Measurements from ENCODE around the gene CCDC92. TPM values are rescaled to one million over a fixed set of nuclear protein-coding genes. Genes with fewer than 3 reads are reported as not detected.

Gene CCDC92
- polyA plus RNA-seq, 1 donor from 2014 or later, result 11.3 TPM

DNA sequence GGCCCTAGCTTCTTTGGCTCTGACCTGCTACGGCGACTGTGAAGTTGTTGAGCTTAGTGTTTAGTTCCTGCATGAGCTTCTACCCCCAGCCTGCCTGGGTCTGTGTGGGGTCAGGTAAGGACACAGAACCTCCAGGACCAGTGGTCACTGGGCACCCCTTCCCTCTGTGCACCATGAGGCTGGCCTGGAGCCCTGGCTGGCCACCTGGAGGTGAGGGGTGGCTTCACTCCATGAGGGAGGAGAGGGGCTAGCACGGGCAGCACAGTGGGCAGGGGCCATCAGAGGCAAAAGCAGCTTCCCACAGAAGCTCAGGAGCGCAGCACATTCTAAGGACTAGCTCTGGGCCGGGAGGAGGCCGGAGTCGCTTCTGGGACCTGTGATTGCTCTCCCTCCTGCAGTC is 36.7 kb downstream of the CCDC92 start:
- Histone ChIP-seq H3K79me2 (replicated peaks; ENCODE audit: insufficient read depth, low read length) (no peaks in the 10 kb centered on the region), H2AFZ (ENCODE audit: low read depth, low read length) (no peak overlapping the region), H3K27ac (ENCODE audit: low read length) (no peak overlapping the region), H3K4me3 (ENCODE audit: low read length) (no peak overlapping the region), H3F3A (ENCODE audit: insufficient read depth, low read length, poor library complexity, severe bottlenecking) (no peaks in the 10 kb centered on the region), H3K36me3 (ENCODE audit: insufficient read depth, low read length) (no peaks in the 10 kb centered on the region), H3K4me2 (ENCODE audit: low read length) (no peak overlapping the region), H3K9ac (ENCODE audit: low read length) (no peak overlapping the region), H3K27me3 (ENCODE audit: insufficient read depth, low read depth, low read length) (no peaks in the 10 kb centered on the region), H4K20me1 (ENCODE audit: insufficient read depth) (no peaks in the 10 kb centered on the region), H3K9me2 (ENCODE audit: insufficient read depth, low read length) (no peaks in the 10 kb centered on the region), H3K9me3 (ENCODE audit: low read length) (no peaks in the 10 kb centered on the region)
- TF ChIP-seq, protein P1, sequence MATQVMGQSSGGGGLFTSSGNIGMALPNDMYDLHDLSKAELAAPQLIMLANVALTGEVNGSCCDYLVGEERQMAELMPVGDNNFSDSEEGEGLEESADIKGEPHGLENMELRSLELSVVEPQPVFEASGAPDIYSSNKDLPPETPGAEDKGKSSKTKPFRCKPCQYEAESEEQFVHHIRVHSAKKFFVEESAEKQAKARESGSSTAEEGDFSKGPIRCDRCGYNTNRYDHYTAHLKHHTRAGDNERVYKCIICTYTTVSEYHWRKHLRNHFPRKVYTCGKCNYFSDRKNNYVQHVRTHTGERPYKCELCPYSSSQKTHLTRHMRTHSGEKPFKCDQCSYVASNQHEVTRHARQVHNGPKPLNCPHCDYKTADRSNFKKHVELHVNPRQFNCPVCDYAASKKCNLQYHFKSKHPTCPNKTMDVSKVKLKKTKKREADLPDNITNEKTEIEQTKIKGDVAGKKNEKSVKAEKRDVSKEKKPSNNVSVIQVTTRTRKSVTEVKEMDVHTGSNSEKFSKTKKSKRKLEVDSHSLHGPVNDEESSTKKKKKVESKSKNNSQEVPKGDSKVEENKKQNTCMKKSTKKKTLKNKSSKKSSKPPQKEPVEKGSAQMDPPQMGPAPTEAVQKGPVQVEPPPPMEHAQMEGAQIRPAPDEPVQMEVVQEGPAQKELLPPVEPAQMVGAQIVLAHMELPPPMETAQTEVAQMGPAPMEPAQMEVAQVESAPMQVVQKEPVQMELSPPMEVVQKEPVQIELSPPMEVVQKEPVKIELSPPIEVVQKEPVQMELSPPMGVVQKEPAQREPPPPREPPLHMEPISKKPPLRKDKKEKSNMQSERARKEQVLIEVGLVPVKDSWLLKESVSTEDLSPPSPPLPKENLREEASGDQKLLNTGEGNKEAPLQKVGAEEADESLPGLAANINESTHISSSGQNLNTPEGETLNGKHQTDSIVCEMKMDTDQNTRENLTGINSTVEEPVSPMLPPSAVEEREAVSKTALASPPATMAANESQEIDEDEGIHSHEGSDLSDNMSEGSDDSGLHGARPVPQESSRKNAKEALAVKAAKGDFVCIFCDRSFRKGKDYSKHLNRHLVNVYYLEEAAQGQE (IDR thresholded peaks at IDR 0.05; ENCODE audit: borderline replicate concordance), result no peak
- no peak for TF ChIP-seq SMC3 (conservative IDR thresholded peaks at IDR 0.05; ENCODE audit: poor library complexity)
- no peak for TF ChIP-seq TAF1 (IDR thresholded peaks at IDR 0.05; ENCODE audit: low read depth)
- TF ChIP-seq RAD21 (conservative IDR thresholded peaks at IDR 0.05), result no peak
- TF ChIP-seq EP300 (conservative IDR thresholded peaks at IDR 0.05; ENCODE audit: poor library complexity, severe bottlenecking), result no peak
- TF ChIP-seq EZH2 (IDR thresholded peaks at IDR 0.05; ENCODE audit: borderline replicate concordance, insufficient read depth, low read length, poor library complexity, severe bottlenecking), result no peak
- no peak for TF ChIP-seq CTCF (IDR thresholded peaks at IDR 0.05; ENCODE audit: poor library complexity, severe bottlenecking)
- TF ChIP-seq POLR2AphosphoS5 (IDR thresholded peaks at IDR 0.05), result no peak
- TF ChIP-seq MXI1 (conservative IDR thresholded peaks at IDR 0.05; ENCODE audit: poor library complexity, severe bottlenecking), result no peak

DNA sequence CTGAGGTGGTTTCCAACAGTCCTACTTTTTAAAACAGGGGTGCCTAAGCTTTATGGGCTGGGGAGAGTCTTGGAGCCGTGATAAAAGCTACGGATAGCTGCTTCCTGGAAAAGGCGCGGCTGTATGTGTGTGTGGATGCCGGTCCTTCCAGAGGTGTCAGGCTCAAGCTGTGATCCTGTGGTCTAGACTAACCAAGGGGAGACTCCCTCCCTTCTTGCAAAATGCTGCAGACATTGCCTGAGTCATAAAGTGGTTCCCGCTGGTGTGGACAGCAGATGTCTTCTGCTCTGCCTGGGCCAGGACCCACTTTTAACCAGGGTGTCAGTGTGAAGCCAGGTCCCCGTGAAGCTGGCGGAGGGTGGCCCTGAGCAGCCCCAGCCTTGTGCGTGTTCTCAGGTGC is 37.8 kb downstream of the CCDC92 start:
- Histone ChIP-seq H3K36me3 (ENCODE audit: insufficient read depth, low read length) (peaks cover 5% of the 10 kb centered on the region), H3K27ac (ENCODE audit: low read length) (no peak overlapping the region)
- TF ChIP-seq RAD21 (conservative IDR thresholded peaks at IDR 0.05) (no peak), EP300 (conservative IDR thresholded peaks at IDR 0.05; ENCODE audit: poor library complexity, severe bottlenecking) (no peak), EZH2 (IDR thresholded peaks at IDR 0.05; ENCODE audit: borderline replicate concordance, insufficient read depth, low read length, poor library complexity, severe bottlenecking) (no peak), MXI1 (conservative IDR thresholded peaks at IDR 0.05; ENCODE audit: poor library complexity, severe bottlenecking) (no peak), SMC3 (conservative IDR thresholded peaks at IDR 0.05; ENCODE audit: poor library complexity) (no peak), TAF1 (IDR thresholded peaks at IDR 0.05; ENCODE audit: low read depth) (no peak), POLR2AphosphoS5 (IDR thresholded peaks at IDR 0.05) (no peak), CTCF (IDR thresholded peaks at IDR 0.05; ENCODE audit: poor library complexity, severe bottlenecking) (no peak)
- TF ChIP-seq, protein P1 (IDR thresholded peaks at IDR 0.05; ENCODE audit: borderline replicate concordance), result no peak

More for the DNA sequence above, 37.8 kb downstream of the CCDC92 start:
- Histone ChIP-seq H3K79me2 (replicated peaks; ENCODE audit: insufficient read depth, low read length) (no peaks in the 10 kb centered on the region), H2AFZ (ENCODE audit: low read depth, low read length) (no peak overlapping the region), H3K27me3 (ENCODE audit: insufficient read depth, low read depth, low read length) (no peaks in the 10 kb centered on the region), H4K20me1 (ENCODE audit: insufficient read depth) (no peaks in the 10 kb centered on the region), H3K4me2 (ENCODE audit: low read length) (no peak overlapping the region), H3K4me3 (ENCODE audit: low read length) (no peak overlapping the region), H3K9ac (ENCODE audit: low read length) (no peak overlapping the region), H3K9me3 (ENCODE audit: low read length) (no peaks in the 10 kb centered on the region), H3K9me2 (ENCODE audit: insufficient read depth, low read length) (no peaks in the 10 kb centered on the region), H3F3A (ENCODE audit: insufficient read depth, low read length, poor library complexity, severe bottlenecking) (no peaks in the 10 kb centered on the region)
